Activated CD4-positive, alpha-beta memory T cell treated with anti-CD3 and anti-CD28 coated beads for 36 hours (primary cell): ENCODE data around the gene PARP11. TPM values are rescaled to one million over a fixed set of nuclear protein-coding genes. Genes with fewer than 3 reads are reported as not detected.

Experiments
- CTCF ChIA-PET: fragments of 350-600 bp; sonication (Branson Sonifier 250); formaldehyde crosslinking; loops from one replicate; lab custom pipeline; 2021; ENCODE audit warnings: antibody characterized with exemption, inconsistent platforms; lab: Charles Lee
- POLR2A ChIA-PET: fragments of 350-600 bp; sonication (Branson Sonifier 250); formaldehyde crosslinking; loops from one replicate; lab custom pipeline; 2021; ENCODE audit warnings: antibody characterized with exemption; lab: Charles Lee
- DNase-seq: peaks from one replicate; pipeline ENCODE4 v3.0.0-alpha.2; 2020
- H3K27ac Mint-ChIP-seq: one replicate; pipeline ENCODE4 v1.8.0; 2021; ENCODE audit warnings: mixed read lengths
- H3K27me3 Mint-ChIP-seq: one replicate; pipeline ENCODE4 v1.8.0; 2021; ENCODE audit warnings: mixed read lengths
- H3K36me3 Mint-ChIP-seq: one replicate; pipeline ENCODE4 v1.8.0; 2021; ENCODE audit warnings: mixed read lengths
- H3K4me1 Mint-ChIP-seq: one replicate; pipeline ENCODE4 v1.8.0; 2021; ENCODE audit warnings: low read depth, mixed read lengths
- H3K4me3 Mint-ChIP-seq: one replicate; pipeline ENCODE4 v1.8.0; 2021; ENCODE audit warnings: mild to moderate bottlenecking, mixed read lengths
- H3K9me3 Mint-ChIP-seq: one replicate; pipeline ENCODE4 v1.8.0; 2021; ENCODE audit warnings: mixed read lengths
- intact Hi-C: fragments of 100-400 bp; cut with micrococcal nuclease; formaldehyde crosslinking; loops from one replicate; pipeline ENCODE4 v1.15.1; 2023
- total RNA-seq, 2 experiments: library from RNA; stranded (reverse); gene quantifications; one replicate each; pipeline ENCODE4 v1.2.3, GENCODE V29; 2021

The PARP11 gene
- total RNA-seq, 2 experiments from 2014 or later = 16.6 to 17.8 TPM

DNA sequence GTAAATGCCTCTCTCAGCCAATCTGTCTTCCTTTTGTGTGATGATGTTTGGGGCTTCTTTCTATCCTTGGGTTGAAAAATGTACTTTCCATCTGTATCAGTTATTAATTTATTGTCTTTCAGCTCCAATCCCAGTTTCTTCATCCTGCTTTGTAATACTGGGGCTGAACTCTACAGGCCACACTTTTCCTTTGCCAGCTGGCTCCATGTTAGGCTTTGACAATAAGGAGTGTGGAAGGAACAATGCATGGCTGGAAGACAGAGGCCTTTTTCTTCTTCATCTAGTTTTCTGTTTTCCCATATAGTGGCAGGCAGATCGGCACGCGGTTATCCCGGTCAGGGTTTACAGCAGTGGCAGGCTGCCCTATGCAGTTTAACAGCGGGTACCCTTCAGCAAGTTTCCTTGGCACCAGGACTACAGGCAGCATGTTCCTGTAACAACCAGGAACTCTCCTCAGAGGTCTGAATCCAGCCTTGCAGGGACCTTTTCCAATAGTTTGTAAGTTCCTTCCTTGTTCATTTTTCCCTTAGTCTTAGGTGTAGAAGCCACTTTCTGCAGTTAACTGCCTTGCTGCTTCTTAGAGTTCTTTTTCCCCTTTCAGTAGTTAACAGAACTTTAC, 81.8 kb downstream of the PARP11 start:
- H3K27ac Mint-ChIP-seq = no peak overlapping the region
- ChIA-PET POLR2A (no interaction called here), CTCF (interaction anchor here (1.3 kb wide), 1 partner anchor 12 kb away, joined by 8 read pairs; no protein-coding TSS in a partner anchor)

GRCh38 chr12:3790642-3791041, 82.6 kb downstream of the PARP11 start:
- peaks cover 15% of the 10 kb centered on the region for H3K36me3 Mint-ChIP-seq
- H3K27me3 Mint-ChIP-seq = no peaks in the 10 kb centered on the region
- ChIA-PET CTCF (interaction anchor here (1.3 kb wide), 1 partner anchor 13 kb away, joined by 8 read pairs; no protein-coding TSS in a partner anchor), POLR2A (no interaction called here)
- intact Hi-C loops = no loop called here
- peaks cover 5% of the 10 kb centered on the region for H3K4me1 Mint-ChIP-seq
- H3K4me3 Mint-ChIP-seq = no peak overlapping the region
- H3K27ac Mint-ChIP-seq = no peak overlapping the region
- peaks cover 3% of the 10 kb centered on the region for H3K9me3 Mint-ChIP-seq
- no peak for DNase-seq

More for the DNA sequence above, 81.8 kb downstream of the PARP11 start:
- no peaks in the 10 kb centered on the region for H3K27me3 Mint-ChIP-seq
- peaks cover 5% of the 10 kb centered on the region for H3K4me1 Mint-ChIP-seq
- intact Hi-C loops = no loop called here
- H3K4me3 Mint-ChIP-seq = no peak overlapping the region
- H3K9me3 Mint-ChIP-seq = peaks cover 3% of the 10 kb centered on the region
- DNase-seq = no peak
- peaks cover 15% of the 10 kb centered on the region for H3K36me3 Mint-ChIP-seq

- Mint-ChIP-seq H3K36me3 (peaks cover 15% of the 10 kb centered on the region), H3K27me3 (no peaks in the 10 kb centered on the region), H3K27ac (no peak overlapping the region), H3K4me3 (no peak overlapping the region), H3K9me3 (peaks cover 3% of the 10 kb centered on the region), H3K4me1 (no peaks in the 10 kb centered on the region)
- intact Hi-C loops = no loop called here
- ChIA-PET CTCF (interaction anchor here (1.2 to 1.8 kb wide), 2 partner anchors 12 to 490 kb away, joined by 4 to 6 read pairs; no protein-coding TSS in a partner anchor), POLR2A (no interaction called here)
- DNase-seq = no peak
Observed at GRCh38 chr12:3789838-3790237, 83.4 kb downstream of the PARP11 start.

DNA sequence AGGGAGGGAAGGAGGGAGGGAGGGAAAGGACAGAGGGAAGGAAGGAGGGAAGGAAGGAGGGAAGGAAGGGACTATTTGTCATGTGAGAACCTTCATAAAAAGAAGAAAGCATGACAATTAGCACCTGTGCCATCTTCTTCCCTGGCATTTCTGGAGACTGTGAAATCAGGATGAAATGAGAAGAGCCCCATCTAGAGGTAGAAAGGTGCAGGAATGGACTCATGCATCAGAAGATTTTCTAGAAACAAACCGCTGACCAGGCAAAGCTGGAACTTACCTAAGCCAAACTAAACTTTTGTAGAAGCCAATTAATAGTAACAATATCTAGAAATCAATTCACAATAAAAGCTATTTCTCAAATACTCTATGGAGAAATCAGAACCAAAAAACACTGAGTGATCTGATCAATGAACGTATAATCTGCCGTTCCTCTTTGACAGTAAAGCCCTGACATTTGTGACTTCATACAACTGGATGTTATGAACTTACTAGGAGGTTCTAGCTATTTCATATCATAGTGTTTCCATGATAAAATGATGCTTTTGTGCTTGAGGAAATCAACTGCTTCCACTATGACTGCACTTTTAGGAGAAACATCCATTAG, 95.9 kb downstream of the PARP11 start:
- no peaks in the 10 kb centered on the region for H3K36me3 Mint-ChIP-seq
- intact Hi-C loops = loop anchor here (1.0 kb wide), 1 partner anchor 477 kb away; no protein-coding TSS in a partner anchor
- no peak for DNase-seq
- no peaks in the 10 kb centered on the region for H3K9me3 Mint-ChIP-seq
- H3K4me3 Mint-ChIP-seq = no peak overlapping the region
- H3K27me3 Mint-ChIP-seq = no peaks in the 10 kb centered on the region
- ChIA-PET CTCF (interaction anchor here (0.6 to 4.5 kb wide), 17 partner anchors 8 to 477 kb away, joined by 3 to 32 read pairs (median 3); partner anchors contain the start of gene CRACR2A), POLR2A (no interaction called here)
- H3K27ac Mint-ChIP-seq = no peak overlapping the region
- H3K4me1 Mint-ChIP-seq = peaks cover 4% of the 10 kb centered on the region

- POLR2A ChIA-PET = no interaction called here
- Mint-ChIP-seq H3K9me3 (no peaks in the 10 kb centered on the region), H3K36me3 (no peaks in the 10 kb centered on the region), H3K27ac (no peak overlapping the region), H3K27me3 (no peaks in the 10 kb centered on the region), H3K4me1 (peaks cover 10% of the 10 kb centered on the region), H3K4me3 (no peak overlapping the region)
- intact Hi-C loops = no loop called here
- CTCF ChIA-PET = interaction anchor here (1.0 to 4.5 kb wide), 5 partner anchors 22 to 475 kb away, joined by 4 to 32 read pairs (median 6); partner anchors contain the start of gene CRACR2A
- DNase-seq = no peak
Observed at GRCh38 chr12:3775385-3776035, 97.7 kb downstream of the PARP11 start.

DNA sequence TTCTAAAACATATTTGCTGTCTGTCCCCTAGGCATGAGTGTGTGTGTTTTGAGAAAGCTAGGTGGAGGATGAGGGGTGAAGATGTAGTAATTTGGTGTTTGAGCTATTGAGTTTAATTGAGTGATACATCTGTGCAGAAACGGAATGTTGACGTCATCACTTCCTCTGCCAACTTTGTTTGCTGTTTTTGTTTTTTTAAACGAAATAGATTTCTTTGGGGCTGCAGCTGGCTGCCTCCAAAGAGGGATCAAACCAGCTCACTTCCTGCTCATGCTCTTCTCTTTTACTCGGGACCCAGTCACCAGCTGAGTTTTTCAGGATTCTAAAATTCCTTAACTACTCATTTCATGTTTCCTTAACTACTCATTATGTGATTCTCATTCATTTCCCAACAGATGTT, 100.8 kb downstream of the PARP11 start:
- ChIA-PET POLR2A (no interaction called here), CTCF (interaction anchor here (2.7 kb wide), 1 partner anchor 472 kb away, joined by 18 read pairs; no protein-coding TSS in a partner anchor)
- Mint-ChIP-seq H3K27ac (no peak overlapping the region), H3K4me3 (no peak overlapping the region), H3K36me3 (no peaks in the 10 kb centered on the region), H3K4me1 (peaks cover 10% of the 10 kb centered on the region), H3K27me3 (no peaks in the 10 kb centered on the region), H3K9me3 (no peaks in the 10 kb centered on the region)
- no peak for DNase-seq
- intact Hi-C loops = loop anchor here (2.0 kb wide), 1 partner anchor 114 kb away; no protein-coding TSS in a partner anchor

DNA sequence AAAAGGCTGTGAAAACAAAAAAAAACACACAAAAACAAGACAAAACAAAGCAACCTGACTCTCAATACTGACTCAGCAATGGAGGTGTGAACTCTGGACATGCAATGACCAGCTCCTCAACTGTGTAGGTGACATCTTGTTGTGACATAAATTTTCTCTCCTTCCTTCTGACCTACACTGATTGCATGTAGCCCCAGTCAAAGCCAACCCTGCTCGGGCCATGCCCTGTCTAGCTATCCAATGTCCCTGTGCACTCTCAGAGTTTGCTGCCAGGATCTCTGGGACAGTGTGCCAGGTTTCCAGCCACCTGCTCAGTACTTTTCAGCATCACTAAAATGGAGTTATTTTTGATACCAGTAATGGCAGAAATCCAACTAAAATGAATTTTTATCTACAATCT, 101.3 kb downstream of the PARP11 start:
- H3K9me3 Mint-ChIP-seq = no peaks in the 10 kb centered on the region
- CTCF ChIA-PET = interaction anchor here (0.6 to 2.7 kb wide), 3 partner anchors 116 to 473 kb away, joined by 4 to 18 read pairs (median 5); no protein-coding TSS in a partner anchor
- no peak for DNase-seq
- no peak overlapping the region for H3K27ac Mint-ChIP-seq
- H3K4me1 Mint-ChIP-seq = peaks cover 10% of the 10 kb centered on the region
- no peak overlapping the region for H3K4me3 Mint-ChIP-seq
- intact Hi-C loops = loop anchor here (2.0 kb wide), 1 partner anchor 113 kb away; no protein-coding TSS in a partner anchor
- H3K27me3 Mint-ChIP-seq = no peaks in the 10 kb centered on the region
- H3K36me3 Mint-ChIP-seq = no peaks in the 10 kb centered on the region
- POLR2A ChIA-PET = no interaction called here

DNA sequence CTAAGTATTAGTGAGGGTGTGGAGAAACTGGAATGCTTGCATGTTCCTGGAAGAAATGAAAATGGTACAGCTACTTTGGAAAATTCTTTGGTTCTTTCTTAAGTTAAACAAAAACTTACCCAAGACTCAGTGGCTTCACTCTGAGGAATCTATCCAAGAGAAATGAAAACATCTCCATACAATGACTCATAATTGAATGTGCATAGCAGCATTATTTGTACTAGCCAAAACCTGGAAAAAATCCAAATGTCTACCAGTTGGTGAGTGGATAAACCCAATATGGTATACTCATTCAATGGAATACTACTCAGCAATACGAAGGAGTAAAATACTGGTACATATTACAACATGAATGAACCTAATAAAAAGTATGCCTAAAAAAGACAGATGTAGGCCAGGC, 102.3 kb downstream of the PARP11 start:
- H3K27ac Mint-ChIP-seq = no peak overlapping the region
- POLR2A ChIA-PET = no interaction called here
- peaks cover 10% of the 10 kb centered on the region for H3K4me1 Mint-ChIP-seq
- CTCF ChIA-PET = interaction anchor here (0.9 to 2.7 kb wide), 2 partner anchors 471 to 472 kb away, joined by 5 to 18 read pairs; no protein-coding TSS in a partner anchor
- intact Hi-C loops = no loop called here
- no peaks in the 10 kb centered on the region for H3K36me3 Mint-ChIP-seq
- H3K27me3 Mint-ChIP-seq = no peaks in the 10 kb centered on the region
- H3K9me3 Mint-ChIP-seq = no peaks in the 10 kb centered on the region
- H3K4me3 Mint-ChIP-seq = no peak overlapping the region
- DNase-seq = no peak

DNA sequence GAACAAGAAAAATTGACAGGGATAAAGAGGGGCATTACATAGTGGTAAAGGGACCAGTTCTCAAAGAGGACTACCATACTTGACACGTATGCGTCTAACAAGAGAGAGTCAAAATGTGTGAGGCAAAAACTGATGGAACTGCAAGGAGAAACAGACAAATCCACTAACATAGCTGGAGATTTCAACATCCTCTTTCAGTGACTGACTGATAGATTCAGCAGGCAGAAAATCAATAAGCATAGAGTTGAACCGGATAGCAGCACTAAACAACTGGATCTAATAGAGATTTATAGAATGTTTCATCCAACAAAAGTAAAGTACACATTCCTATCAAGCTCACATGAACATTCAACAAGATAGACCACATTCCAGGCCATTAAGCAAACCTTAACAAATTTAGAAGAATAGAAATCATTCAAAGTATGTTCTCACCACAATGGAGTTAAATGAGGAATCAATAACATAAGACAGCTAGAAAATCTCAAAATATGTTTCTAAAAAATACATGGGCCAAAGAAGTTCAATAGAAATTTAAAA, 104.2 kb downstream of the PARP11 start:
- Mint-ChIP-seq H3K4me3 (no peak overlapping the region), H3K9me3 (no peaks in the 10 kb centered on the region), H3K36me3 (no peaks in the 10 kb centered on the region), H3K27me3 (no peaks in the 10 kb centered on the region), H3K27ac (no peak overlapping the region), H3K4me1 (peaks cover 11% of the 10 kb centered on the region)
- ChIA-PET POLR2A (no interaction called here), CTCF (interaction anchor here (0.8 to 1.3 kb wide), 2 partner anchors 8 to 35 kb away, joined by 3 to 4 read pairs; no protein-coding TSS in a partner anchor)
- intact Hi-C loops = no loop called here
- DNase-seq = no peak

- CTCF ChIA-PET = no interaction called here
- DNase-seq = no peak
- H3K4me1 Mint-ChIP-seq = peaks cover 7% of the 10 kb centered on the region
- H3K36me3 Mint-ChIP-seq = peaks cover 2% of the 10 kb centered on the region
- H3K9me3 Mint-ChIP-seq = no peaks in the 10 kb centered on the region
- H3K27ac Mint-ChIP-seq = no peak overlapping the region
- H3K27me3 Mint-ChIP-seq = no peaks in the 10 kb centered on the region
- intact Hi-C loops = no loop called here
- POLR2A ChIA-PET = no interaction called here
- H3K4me3 Mint-ChIP-seq = no peak overlapping the region
Observed at GRCh38 chr12:3761116-3761735, 112.0 kb downstream of the PARP11 start.

DNA sequence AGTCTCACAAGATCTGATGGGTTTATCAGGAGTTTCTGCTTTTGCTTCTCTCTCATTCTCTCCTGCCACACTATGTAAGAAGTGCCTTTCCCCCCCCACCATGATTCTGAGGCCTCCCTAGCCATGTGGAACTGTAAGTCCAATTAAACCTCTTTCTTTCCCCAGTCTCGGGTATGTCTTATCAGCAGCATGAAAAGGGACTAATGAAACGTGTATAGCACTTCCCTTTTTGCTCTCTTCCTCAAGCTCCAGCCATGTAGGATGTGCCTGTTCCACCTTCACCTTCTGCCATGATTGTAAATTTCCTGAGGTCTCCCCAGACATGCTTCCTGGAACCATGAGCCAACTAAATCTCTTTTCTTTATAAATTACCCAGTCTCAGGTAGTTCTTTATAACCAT, 113.3 kb downstream of the PARP11 start:
- no peaks in the 10 kb centered on the region for H3K27me3 Mint-ChIP-seq
- no peak for DNase-seq
- peaks cover 2% of the 10 kb centered on the region for H3K36me3 Mint-ChIP-seq
- CTCF ChIA-PET = no interaction called here
- POLR2A ChIA-PET = no interaction called here
- H3K9me3 Mint-ChIP-seq = no peaks in the 10 kb centered on the region
- intact Hi-C loops = loop anchor here (10.0 kb wide), 1 partner anchor 885 kb away; the partner anchor contains the start of genes FOXM1 and RHNO1
- H3K27ac Mint-ChIP-seq = no peak overlapping the region
- no peak overlapping the region for H3K4me3 Mint-ChIP-seq
- peaks cover 10% of the 10 kb centered on the region for H3K4me1 Mint-ChIP-seq
